Mesothelial cell of epicardium (in vitro differentiated cells): ENCODE results near the gene PDZD8. TPM values are rescaled to one million over a fixed set of nuclear protein-coding genes. Genes with fewer than 3 reads are reported as not detected.
A peak's percentile ranks its signal among the peaks of the same experiment; 100 is the strongest.

Experiments used
- DNase-seq, 2 experiments: peaks; one replicate each; pipeline ENCODE4 v3.0.0; 2021; ENCODE audit warnings: low spot score in 2 of 2; ENCODE audit not compliant: unreplicated experiment in 2 of 2
- H3K27ac Mint-ChIP-seq: 2 replicates; pipeline ENCODE4 v1.8.0; 2021; ENCODE audit warnings: mixed read lengths
- H3K27me3 Mint-ChIP-seq: 2 replicates; pipeline ENCODE4 v1.8.0; 2021; ENCODE audit warnings: low read depth, mixed read lengths
- H3K36me3 Mint-ChIP-seq: 2 replicates; pipeline ENCODE4 v1.8.0; 2021; ENCODE audit warnings: mixed read lengths
- H3K4me1 Mint-ChIP-seq: 2 replicates; pipeline ENCODE4 v1.8.0; 2021; ENCODE audit warnings: mixed read lengths
- H3K4me3 Mint-ChIP-seq: 2 replicates; pipeline ENCODE4 v1.8.0; 2021; ENCODE audit warnings: mild to moderate bottlenecking, moderate library complexity, mixed read lengths
- H3K9me3 Mint-ChIP-seq: 2 replicates; pipeline ENCODE4 v1.8.0; 2021; ENCODE audit warnings: mixed read lengths
- total RNA-seq: library from RNA; stranded (reverse); gene quantifications from 3 replicates; pipeline ENCODE4 v1.2.1, GENCODE V29; 2021
- TF ChIP-seq, protein P1 (sequence below): fragments of 200-600 bp; sonication (generic); IDR thresholded peaks from one replicate; pipeline ENCODE4 v1.5.0; 2021; ENCODE audit warnings: antibody characterized with exemption; ENCODE audit not compliant: unreplicated experiment

The PDZD8 gene
- total RNA-seq, 1 donor from 2014 or later, result 27.3 TPM

DNA sequence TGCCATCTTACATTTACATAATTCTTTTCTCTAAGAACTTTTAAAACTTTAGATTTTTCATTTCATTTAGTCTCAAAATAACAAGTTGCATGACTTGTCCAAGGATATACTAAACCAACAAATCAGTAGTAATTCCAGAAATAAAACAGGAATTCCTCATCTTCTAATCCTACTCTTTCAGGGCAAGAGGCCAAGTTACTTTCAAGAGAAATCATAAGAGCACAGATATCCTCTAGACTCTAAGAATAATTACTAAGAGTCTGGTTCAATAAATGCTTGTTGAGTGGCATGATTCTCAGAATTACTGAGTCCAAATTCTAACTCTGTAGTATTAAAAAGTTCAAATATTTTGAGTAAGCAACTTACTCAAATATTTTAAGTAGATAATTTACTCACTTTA lies 12.9 kb downstream of the PDZD8 start:
- Mint-ChIP-seq H3K4me3 (no peak overlapping the region), H3K27me3 (no peaks in the 10 kb centered on the region), H3K36me3 (no peaks in the 10 kb centered on the region), H3K9me3 (no peaks in the 10 kb centered on the region), H3K4me1 (peaks cover 24% of the 10 kb centered on the region), H3K27ac (no peak overlapping the region)
- TF ChIP-seq, protein P1, sequence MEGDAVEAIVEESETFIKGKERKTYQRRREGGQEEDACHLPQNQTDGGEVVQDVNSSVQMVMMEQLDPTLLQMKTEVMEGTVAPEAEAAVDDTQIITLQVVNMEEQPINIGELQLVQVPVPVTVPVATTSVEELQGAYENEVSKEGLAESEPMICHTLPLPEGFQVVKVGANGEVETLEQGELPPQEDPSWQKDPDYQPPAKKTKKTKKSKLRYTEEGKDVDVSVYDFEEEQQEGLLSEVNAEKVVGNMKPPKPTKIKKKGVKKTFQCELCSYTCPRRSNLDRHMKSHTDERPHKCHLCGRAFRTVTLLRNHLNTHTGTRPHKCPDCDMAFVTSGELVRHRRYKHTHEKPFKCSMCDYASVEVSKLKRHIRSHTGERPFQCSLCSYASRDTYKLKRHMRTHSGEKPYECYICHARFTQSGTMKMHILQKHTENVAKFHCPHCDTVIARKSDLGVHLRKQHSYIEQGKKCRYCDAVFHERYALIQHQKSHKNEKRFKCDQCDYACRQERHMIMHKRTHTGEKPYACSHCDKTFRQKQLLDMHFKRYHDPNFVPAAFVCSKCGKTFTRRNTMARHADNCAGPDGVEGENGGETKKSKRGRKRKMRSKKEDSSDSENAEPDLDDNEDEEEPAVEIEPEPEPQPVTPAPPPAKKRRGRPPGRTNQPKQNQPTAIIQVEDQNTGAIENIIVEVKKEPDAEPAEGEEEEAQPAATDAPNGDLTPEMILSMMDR, result no peak
- DNase-seq, result no peak

DNA sequence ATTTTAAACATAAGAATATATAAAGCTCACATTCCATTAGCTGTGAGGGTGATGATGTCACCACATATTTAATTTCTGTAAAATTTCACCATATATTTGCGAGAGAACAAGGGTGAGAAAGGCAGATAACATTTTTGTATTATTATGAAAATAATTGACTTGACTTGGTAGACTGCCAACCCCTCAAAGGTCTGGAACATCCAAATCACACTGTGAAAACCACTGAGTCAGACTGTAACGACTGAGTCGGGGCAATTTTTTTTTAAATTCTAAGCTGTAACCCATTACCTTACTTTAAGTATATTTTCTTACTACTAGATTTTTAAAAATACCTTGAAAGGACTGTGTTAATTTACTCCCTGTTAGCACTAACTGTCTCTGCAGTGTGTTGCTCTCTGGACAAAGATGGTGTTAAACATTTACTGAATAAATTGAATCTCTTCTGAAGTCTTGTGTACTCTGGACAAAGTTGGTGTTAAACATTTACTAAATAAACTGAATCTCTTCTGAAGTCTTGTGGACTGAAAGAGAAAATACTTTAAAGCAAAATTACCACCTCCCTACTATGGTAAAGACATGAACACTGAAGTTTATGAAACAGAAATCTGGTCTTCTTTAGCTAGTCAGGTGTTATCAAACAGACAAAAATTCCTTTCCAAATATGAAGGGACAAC lies 14.1 kb downstream of the PDZD8 start:
- Mint-ChIP-seq H3K9me3 (no peaks in the 10 kb centered on the region), H3K27me3 (no peaks in the 10 kb centered on the region), H3K4me1 (peaks cover 22% of the 10 kb centered on the region), H3K4me3 (no peak overlapping the region), H3K27ac (peak overlapping the region; percentile 30), H3K36me3 (no peaks in the 10 kb centered on the region)
- TF ChIP-seq, protein P1, result no peak
- no peak for DNase-seq

DNA sequence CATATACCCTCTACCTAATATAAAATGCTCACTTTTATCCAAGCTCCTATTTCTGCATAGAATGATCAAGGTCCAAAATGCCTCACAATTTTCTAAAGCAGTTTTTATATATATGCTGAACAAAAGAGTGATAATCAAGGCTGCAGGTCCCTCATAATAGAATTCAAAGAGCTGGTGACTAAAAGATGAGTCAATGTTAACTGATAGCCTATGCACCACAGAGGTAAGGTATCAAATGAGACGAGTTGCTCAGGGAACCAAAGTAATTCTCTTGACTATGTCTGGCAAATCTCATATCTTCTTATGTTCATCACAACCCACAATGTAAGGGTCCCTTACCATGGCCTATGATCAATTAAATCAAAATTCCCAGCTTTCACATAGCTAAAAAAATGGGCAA lies 15.2 kb downstream of the PDZD8 start:
- TF ChIP-seq, protein P1, result no peak
- H3K36me3 Mint-ChIP-seq, result no peaks in the 10 kb centered on the region
- no peak overlapping the region for H3K4me3 Mint-ChIP-seq
- DNase-seq, result no peak
- H3K9me3 Mint-ChIP-seq, result no peaks in the 10 kb centered on the region
- no peaks in the 10 kb centered on the region for H3K27me3 Mint-ChIP-seq
- H3K4me1 Mint-ChIP-seq, result peaks cover 18% of the 10 kb centered on the region
- H3K27ac Mint-ChIP-seq, result no peak overlapping the region

DNA sequence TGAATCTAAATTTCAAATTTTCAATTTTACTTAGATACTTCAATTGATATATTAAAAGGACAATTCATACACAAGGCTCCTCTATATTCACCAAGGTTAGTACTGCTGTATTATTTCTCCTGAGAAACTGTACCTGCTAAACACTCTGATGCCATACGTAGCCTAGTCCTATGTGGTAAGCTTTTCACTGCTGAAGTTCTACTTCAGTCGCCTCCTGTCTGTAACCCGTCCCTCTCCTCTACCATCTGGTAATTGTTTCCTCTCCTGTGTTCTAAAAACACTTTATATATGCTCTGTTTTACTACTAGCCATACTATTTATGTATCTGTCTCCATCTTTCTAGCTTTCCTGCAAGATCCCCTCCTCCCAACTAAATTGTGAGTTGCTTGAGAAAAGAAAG lies 20.2 kb downstream of the PDZD8 start:
- no peaks in the 10 kb centered on the region for H3K27me3 Mint-ChIP-seq
- TF ChIP-seq, protein P1, result no peak
- H3K9me3 Mint-ChIP-seq, result no peaks in the 10 kb centered on the region
- no peak overlapping the region for H3K4me3 Mint-ChIP-seq
- no peak for DNase-seq
- no peak overlapping the region for H3K27ac Mint-ChIP-seq
- peaks cover 2% of the 10 kb centered on the region for H3K4me1 Mint-ChIP-seq
- no peaks in the 10 kb centered on the region for H3K36me3 Mint-ChIP-seq

DNA sequence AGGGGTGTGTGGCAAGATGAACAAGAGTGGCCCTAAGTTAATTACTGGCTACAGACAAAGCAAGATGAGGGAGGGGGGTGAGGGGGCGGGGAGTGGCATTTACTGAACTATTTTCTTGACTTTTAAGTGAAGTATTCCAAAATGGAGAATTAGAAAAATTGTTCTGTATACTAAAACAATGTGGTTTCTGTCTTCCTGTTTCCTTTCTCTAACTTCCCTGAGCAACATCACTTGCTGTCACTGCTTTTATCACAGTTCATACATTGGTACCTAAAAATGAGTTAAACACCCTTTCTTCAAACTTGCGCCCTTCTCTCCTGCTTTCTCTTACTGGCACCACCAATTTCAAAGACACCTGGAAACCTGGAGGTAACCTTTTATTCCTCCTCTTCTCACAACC lies 21.6 kb downstream of the PDZD8 start:
- no peak overlapping the region for H3K27ac Mint-ChIP-seq
- H3K36me3 Mint-ChIP-seq, result no peaks in the 10 kb centered on the region
- no peak overlapping the region for H3K4me3 Mint-ChIP-seq

More for the DNA sequence above, 21.6 kb downstream of the PDZD8 start:
- TF ChIP-seq, protein P1, result no peak
- DNase-seq, result no peak
- peaks cover 2% of the 10 kb centered on the region for H3K4me1 Mint-ChIP-seq
- no peaks in the 10 kb centered on the region for H3K9me3 Mint-ChIP-seq
- no peaks in the 10 kb centered on the region for H3K27me3 Mint-ChIP-seq
